Activated T-cell treated with anti-CD3 and anti-CD28 coated beads, Interleukin-2, amount 50 U/mL, for 48 hours (primary cell): ENCODE measurements around the gene GRIN2D.
A peak's percentile ranks its signal among the peaks of the same experiment; 100 is the strongest.

ENCODE experiments used
- DNase-seq, 2 experiments: peaks; one replicate each; pipeline ENCODE4 v3.0.0-alpha.2; 2020

GRIN2D gene

GRCh38 chr19:48393559-48394330 is at the start of gene GRIN2D:
GRIN2D (plus strand) TSS chr19:48393668; CDS start chr19:48398393, 4,725 bp downstream.
- DNase-seq: peak in 1 of 2 experiments; percentile 49

GRCh38 chr19:48344892-48345291 is 48.6 kb upstream of the GRIN2D start:
- no peak for DNase-seq

- DNase-seq: no peak
Measured at GRCh38 chr19:48346191-48346590, 47.3 kb upstream of the GRIN2D start.

GRCh38 chr19:48348045-48348444 is 45.4 kb upstream of the GRIN2D start:
- DNase-seq: no peak

GRCh38 chr19:48348737-48349136 is 44.7 kb upstream of the GRIN2D start:
- DNase-seq: no peak

GRCh38 chr19:48350856-48351255 is 42.6 kb upstream of the GRIN2D start:
- DNase-seq: no peak

- DNase-seq: peak; percentile 91 to 93
Measured at GRCh38 chr19:48351341-48351752, 42.1 kb upstream of the GRIN2D start.

- DNase-seq: no peak
Measured at GRCh38 chr19:48353677-48354076, 39.8 kb upstream of the GRIN2D start.

- DNase-seq: no peak
Measured at GRCh38 chr19:48354332-48354992, 39.0 kb upstream of the GRIN2D start.

GRCh38 chr19:48355365-48355954 is 38.0 kb upstream of the GRIN2D start:
- DNase-seq: no peak

GRCh38 chr19:48359123-48359522 is 34.3 kb upstream of the GRIN2D start:
- no peak for DNase-seq

- DNase-seq: no peak
Measured at GRCh38 chr19:48361912-48362311, 31.6 kb upstream of the GRIN2D start.

GRCh38 chr19:48362716-48363499 is 30.6 kb upstream of the GRIN2D start:
- DNase-seq: peak; percentile 89 to 92

GRCh38 chr19:48363500-48363809 is 30.0 kb upstream of the GRIN2D start:
- DNase-seq: no peak

- DNase-seq: peak; percentile 98
Measured at GRCh38 chr19:48363810-48364597, 29.5 kb upstream of the GRIN2D start, which contains the start of the genes SYNGR4 and TMEM143. SYNGR4 (plus strand) TSS chr19:48364367; CDS start chr19:48365843, 1,476 bp downstream. TMEM143 (minus strand) TSS chr19:48363940; CDS start chr19:48363920, 20 bp downstream.

GRCh38 chr19:48364598-48365348 is 28.7 kb upstream of the GRIN2D start:
- DNase-seq: no peak

GRCh38 chr19:48365602-48366001 is 27.9 kb upstream of the GRIN2D start:
- no peak for DNase-seq

- DNase-seq: no peak
Measured at GRCh38 chr19:48367855-48368254, 25.6 kb upstream of the GRIN2D start.

GRCh38 chr19:48368936-48369335 is 24.5 kb upstream of the GRIN2D start:
- no peak for DNase-seq

- no peak for DNase-seq
Measured at GRCh38 chr19:48370955-48371354, 22.5 kb upstream of the GRIN2D start.

- DNase-seq: no peak
Measured at GRCh38 chr19:48371367-48371766, 22.1 kb upstream of the GRIN2D start.
